SK-N-SH (cell line): Measurements from ENCODE around the gene VN1R5. TPM values are rescaled to one million over a fixed set of nuclear protein-coding genes. Genes with fewer than 3 reads are reported as not detected.

Source experiments
- CTCF ChIA-PET: fragments of 300-600, 350-600 bp; formaldehyde crosslinking; extraction: SDS; loops from one replicate; lab custom pipeline; 2021; lab: Yijun Ruan, JAX
- POLR2A ChIA-PET: fragments of 350-600 bp; sonication (Branson Sonifier 250); formaldehyde crosslinking; extraction: SDS; loops from one replicate; lab custom pipeline; 2020; ENCODE audit warnings: antibody characterized with exemption, inconsistent platforms; lab: Yijun Ruan, JAX
- DNase-seq: peaks from one replicate; pipeline ENCODE4 v3.0.0; 2012
- H2AFZ ChIP-seq: fragments of 200-600 bp; sonication (generic); 2 replicates; pipeline ENCODE4 v1.8.1; 2016; ENCODE audit warnings: antibody characterized with exemption, mild to moderate bottlenecking, low read depth
- H3F3A ChIP-seq: fragments of 200-600 bp; sonication (generic); replicated peaks from 2 replicates; pipeline ENCODE3; 2016; ENCODE audit warnings: antibody characterized with exemption, mild to moderate bottlenecking; ENCODE audit not compliant: insufficient read depth
- H3K27ac ChIP-seq, 2 experiments: fragments of 200-500 bp in 1 of 2; fragments of 200-600 bp in 1 of 2; sonication (Bioruptor generic) in 1 of 2; sonication (generic), shearing (Covaris generic) in 1 of 2; 2 replicates each; pipeline versions ENCODE4 v1.5.1 to v1.6.1; 2014 to 2016; ENCODE audit warnings: low read depth in 2 of 2, inconsistent platforms in 1 of 2, low read length in 1 of 2, mild to moderate bottlenecking in 1 of 2, mixed read lengths in 1 of 2
- H3K27me3 ChIP-seq: fragments of 200-600 bp; sonication (generic), shearing (Covaris generic); 2 replicates; pipeline ENCODE4 v1.6.1; 2016; ENCODE audit warnings: mixed run types; ENCODE audit not compliant: insufficient read depth
- H3K36me3 ChIP-seq, 2 experiments: fragments of 200-500 bp in 1 of 2; fragments of 200-600 bp in 1 of 2; sonication (Bioruptor generic) in 1 of 2; sonication (generic) in 1 of 2; replicated peaks in 1 of 2; 2 replicates each; pipeline versions ENCODE3 to v1.5.1; 2014 to 2016; ENCODE audit warnings: low read length in 1 of 2, mild to moderate bottlenecking in 1 of 2; ENCODE audit not compliant: insufficient read depth in 2 of 2, control insufficient read depth in 1 of 2
- H3K4me1 ChIP-seq, 2 experiments: fragments of 200-500 bp in 1 of 2; fragments of 200-600 bp in 1 of 2; sonication (Bioruptor generic) in 1 of 2; sonication (generic), shearing (Covaris generic) in 1 of 2; 2 replicates each; pipeline versions ENCODE4 v1.5.1 to v1.6.1; 2014 to 2016; ENCODE audit warnings: low read depth in 1 of 2, low read length in 1 of 2, mixed run types in 1 of 2; ENCODE audit not compliant: insufficient read depth in 2 of 2, control insufficient read depth in 1 of 2
- H3K4me2 ChIP-seq: fragments of 200-600 bp; sonication (generic), shearing (Covaris generic); 2 replicates; pipeline ENCODE4 v1.6.1; 2017; ENCODE audit warnings: mixed run types
- H3K4me3 ChIP-seq, 2 experiments: fragments of 200-500 bp in 1 of 2; fragments of 200-600 bp in 1 of 2; sonication (Bioruptor generic) in 1 of 2; sonication (generic), shearing (Covaris generic) in 1 of 2; 2 replicates each; pipeline versions ENCODE4 v1.5.1 to v1.8.1; 2014 to 2016; ENCODE audit warnings: low read depth in 2 of 2, inconsistent platforms in 1 of 2, low read length in 1 of 2, mild to moderate bottlenecking in 1 of 2, mixed read lengths in 1 of 2, moderate library complexity in 1 of 2
- H3K79me2 ChIP-seq: fragments of 200-600 bp; sonication (generic); 2 replicates; pipeline ENCODE4 v1.8.1; 2017; ENCODE audit warnings: mild to moderate bottlenecking; ENCODE audit not compliant: insufficient read depth
- H3K9ac ChIP-seq: fragments of 200-600 bp; sonication (generic); 2 replicates; pipeline ENCODE4 v1.6.1; 2017; ENCODE audit warnings: mixed run types
- H3K9me2 ChIP-seq: fragments of 200-600 bp; sonication (generic); 2 replicates; pipeline ENCODE4 v1.6.1; 2017; ENCODE audit warnings: mixed run types
- H3K9me3 ChIP-seq: fragments of 200-600 bp; sonication (generic); 2 replicates; pipeline ENCODE4 v1.6.1; 2017; ENCODE audit warnings: mixed run types, mild to moderate bottlenecking, moderate library complexity
- H4K20me1 ChIP-seq: fragments of 200-600 bp; sonication (generic); 2 replicates; pipeline ENCODE4 v1.6.1; 2017; ENCODE audit warnings: mild to moderate bottlenecking, mixed run types; ENCODE audit not compliant: insufficient read depth
- FOXJ3 ChIP-seq: sonication (generic); formaldehyde crosslinking; IDR thresholded peaks from 2 replicates; pipeline ENCODE4 v1.5.1; 2020; ENCODE audit warnings: mild to moderate bottlenecking, missing genetic modification reagents
- FOXM1 ChIP-seq: IDR thresholded peaks from 2 replicates; pipeline ENCODE4 v1.4.0; 2012; ENCODE audit warnings: low read depth, mild to moderate bottlenecking
- MEF2A ChIP-seq: IDR thresholded peaks from 2 replicates; pipeline ENCODE4 v1.4.0; 2012; ENCODE audit warnings: low read depth, borderline replicate concordance
- MXI1 ChIP-seq: IDR thresholded peaks from 2 replicates; pipeline ENCODE4 v1.6.1; 2012; ENCODE audit warnings: mild to moderate bottlenecking, low read depth, low read length, improper control_type of control experiment
- NFIC ChIP-seq: IDR thresholded peaks from 2 replicates; pipeline ENCODE4 v1.4.0; 2012; ENCODE audit warnings: borderline replicate concordance
- RCOR1 ChIP-seq: fragments of 150-350 bp; IDR thresholded peaks from 2 replicates; pipeline ENCODE4 v1.6.1; 2017; ENCODE audit warnings: antibody characterized with exemption, low read length
- RFX5 ChIP-seq: IDR thresholded peaks from 2 replicates; pipeline ENCODE4 v1.6.1; 2012; ENCODE audit warnings: mild to moderate bottlenecking, improper control_type of control experiment, low read length
- RXRA ChIP-seq: IDR thresholded peaks from 2 replicates; pipeline ENCODE4 v1.4.0; 2012; ENCODE audit warnings: low read depth, mild to moderate bottlenecking, borderline replicate concordance
- SIN3A ChIP-seq: IDR thresholded peaks from 2 replicates; pipeline ENCODE4 v1.6.1; 2012; ENCODE audit warnings: low read depth, mild to moderate bottlenecking, low read length, moderate library complexity, borderline replicate concordance
- USF2 ChIP-seq: fragments of 150-350 bp; IDR thresholded peaks from 2 replicates; pipeline ENCODE4 v1.6.1; 2017; ENCODE audit warnings: antibody characterized with exemption, low read length, low read depth, borderline replicate concordance
- WGBS: methylation state at CpG from one replicate; pipeline ENCODE4 v1.1.6; 2017; ENCODE audit warnings: low lambda C conversion rate; 5-methylcytosine and 5-hydroxymethylcytosine counted together
- polyA plus RNA-seq, 3 experiments: library from polyadenylated mRNA; depleted of rRNA; stranded (reverse); fragments of >200 nt; gene quantifications; 2 replicates each; pipeline ENCODE4 v1.2.3, GENCODE V29; 2012
- TF ChIP-seq, protein P1 (sequence below): IDR thresholded peaks from 2 replicates; pipeline ENCODE4 v1.6.1; 2012; ENCODE audit warnings: mild to moderate bottlenecking, low read depth, low read length, moderate library complexity
- TF ChIP-seq, protein P2 (sequence below): IDR thresholded peaks from 2 replicates; pipeline ENCODE4 v1.4.0; 2012; ENCODE audit warnings: low read depth, borderline replicate concordance
- TF ChIP-seq, protein P3 (sequence below): IDR thresholded peaks from 2 replicates; pipeline ENCODE4 v1.4.0; 2012; ENCODE audit warnings: low read depth, borderline replicate concordance

VN1R5 gene
- polyA plus RNA-seq, 1 of the 3 experiments (the other 2 are of a cell fraction), result not detected

GRCh38 chr1:247212627-247213617 lies 43.0 kb upstream of the VN1R5 start:
- H3K27me3 ChIP-seq, result no peaks in the 10 kb centered on the region; the same call in 1 of the 2 replicates
- H3K4me1 ChIP-seq, result peaks cover 0 to 14% of the 10 kb centered on the region in 2 experiments; a peak in 3 of 4 replicates
- H3K79me2 ChIP-seq, result peaks cover 28% of the 10 kb centered on the region
- no peaks in the 10 kb centered on the region for H3K9me3 ChIP-seq
- H3F3A ChIP-seq, result peaks cover 5% of the 10 kb centered on the region
- no peak overlapping the region for H2AFZ ChIP-seq
- H3K4me2 ChIP-seq, result no peak overlapping the region
- H4K20me1 ChIP-seq, result no peaks in the 10 kb centered on the region
- no peak overlapping the region; a peak in 1 of 4 replicates for H3K27ac ChIP-seq
- no peaks in the 10 kb centered on the region for H3K9me2 ChIP-seq
- no peak overlapping the region for H3K4me3 ChIP-seq
- POLR2A ChIA-PET, result no interaction called here
- WGBS, result 5% methylated on average over 1 of the region's 1 CpG
- H3K36me3 ChIP-seq, result peaks cover 0 to 10% of the 10 kb centered on the region in 2 experiments
- no peak for DNase-seq
- CTCF ChIA-PET, result no interaction called here
- H3K9ac ChIP-seq, result no peak overlapping the region
- TF ChIP-seq FOXJ3 (CRISPR knock-in tag), result no peak
- no peak for TF ChIP-seq RCOR1
- no peak for TF ChIP-seq SIN3A
- TF ChIP-seq USF2, result no peak
- no peak for TF ChIP-seq RXRA
- TF ChIP-seq, protein P1, sequence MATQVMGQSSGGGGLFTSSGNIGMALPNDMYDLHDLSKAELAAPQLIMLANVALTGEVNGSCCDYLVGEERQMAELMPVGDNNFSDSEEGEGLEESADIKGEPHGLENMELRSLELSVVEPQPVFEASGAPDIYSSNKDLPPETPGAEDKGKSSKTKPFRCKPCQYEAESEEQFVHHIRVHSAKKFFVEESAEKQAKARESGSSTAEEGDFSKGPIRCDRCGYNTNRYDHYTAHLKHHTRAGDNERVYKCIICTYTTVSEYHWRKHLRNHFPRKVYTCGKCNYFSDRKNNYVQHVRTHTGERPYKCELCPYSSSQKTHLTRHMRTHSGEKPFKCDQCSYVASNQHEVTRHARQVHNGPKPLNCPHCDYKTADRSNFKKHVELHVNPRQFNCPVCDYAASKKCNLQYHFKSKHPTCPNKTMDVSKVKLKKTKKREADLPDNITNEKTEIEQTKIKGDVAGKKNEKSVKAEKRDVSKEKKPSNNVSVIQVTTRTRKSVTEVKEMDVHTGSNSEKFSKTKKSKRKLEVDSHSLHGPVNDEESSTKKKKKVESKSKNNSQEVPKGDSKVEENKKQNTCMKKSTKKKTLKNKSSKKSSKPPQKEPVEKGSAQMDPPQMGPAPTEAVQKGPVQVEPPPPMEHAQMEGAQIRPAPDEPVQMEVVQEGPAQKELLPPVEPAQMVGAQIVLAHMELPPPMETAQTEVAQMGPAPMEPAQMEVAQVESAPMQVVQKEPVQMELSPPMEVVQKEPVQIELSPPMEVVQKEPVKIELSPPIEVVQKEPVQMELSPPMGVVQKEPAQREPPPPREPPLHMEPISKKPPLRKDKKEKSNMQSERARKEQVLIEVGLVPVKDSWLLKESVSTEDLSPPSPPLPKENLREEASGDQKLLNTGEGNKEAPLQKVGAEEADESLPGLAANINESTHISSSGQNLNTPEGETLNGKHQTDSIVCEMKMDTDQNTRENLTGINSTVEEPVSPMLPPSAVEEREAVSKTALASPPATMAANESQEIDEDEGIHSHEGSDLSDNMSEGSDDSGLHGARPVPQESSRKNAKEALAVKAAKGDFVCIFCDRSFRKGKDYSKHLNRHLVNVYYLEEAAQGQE, result no peak
- TF ChIP-seq, protein P2, sequence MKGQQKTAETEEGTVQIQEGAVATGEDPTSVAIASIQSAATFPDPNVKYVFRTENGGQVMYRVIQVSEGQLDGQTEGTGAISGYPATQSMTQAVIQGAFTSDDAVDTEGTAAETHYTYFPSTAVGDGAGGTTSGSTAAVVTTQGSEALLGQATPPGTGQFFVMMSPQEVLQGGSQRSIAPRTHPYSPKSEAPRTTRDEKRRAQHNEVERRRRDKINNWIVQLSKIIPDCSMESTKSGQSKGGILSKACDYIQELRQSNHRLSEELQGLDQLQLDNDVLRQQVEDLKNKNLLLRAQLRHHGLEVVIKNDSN, result no peak
- TF ChIP-seq, protein P3, sequence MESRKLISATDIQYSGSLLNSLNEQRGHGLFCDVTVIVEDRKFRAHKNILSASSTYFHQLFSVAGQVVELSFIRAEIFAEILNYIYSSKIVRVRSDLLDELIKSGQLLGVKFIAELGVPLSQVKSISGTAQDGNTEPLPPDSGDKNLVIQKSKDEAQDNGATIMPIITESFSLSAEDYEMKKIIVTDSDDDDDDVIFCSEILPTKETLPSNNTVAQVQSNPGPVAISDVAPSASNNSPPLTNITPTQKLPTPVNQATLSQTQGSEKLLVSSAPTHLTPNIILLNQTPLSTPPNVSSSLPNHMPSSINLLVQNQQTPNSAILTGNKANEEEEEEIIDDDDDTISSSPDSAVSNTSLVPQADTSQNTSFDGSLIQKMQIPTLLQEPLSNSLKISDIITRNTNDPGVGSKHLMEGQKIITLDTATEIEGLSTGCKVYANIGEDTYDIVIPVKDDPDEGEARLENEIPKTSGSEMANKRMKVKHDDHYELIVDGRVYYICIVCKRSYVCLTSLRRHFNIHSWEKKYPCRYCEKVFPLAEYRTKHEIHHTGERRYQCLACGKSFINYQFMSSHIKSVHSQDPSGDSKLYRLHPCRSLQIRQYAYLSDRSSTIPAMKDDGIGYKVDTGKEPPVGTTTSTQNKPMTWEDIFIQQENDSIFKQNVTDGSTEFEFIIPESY, result no peak
- no peak for TF ChIP-seq NFIC
- TF ChIP-seq MEF2A, result no peak
- TF ChIP-seq RFX5, result no peak
- no peak for TF ChIP-seq MXI1
- no peak for TF ChIP-seq FOXM1
- TF ChIP-seq, all 33 proteins: peak for 0
